Renal pelvis (tissue), 4 donors: Measurements from ENCODE around the gene PCGF2. TPM values are rescaled to one million over a fixed set of nuclear protein-coding genes. Genes with fewer than 3 reads are reported as not detected.

Experiments used
- DNase-seq: peaks from one replicate; pipeline ENCODE4 v3.0.0-alpha.2; 2013
- polyA plus RNA-seq, 3 donors: library from polyadenylated mRNA; unstranded; fragments of 120-200 nt; gene quantifications; one replicate each; pipeline ENCODE4 v1.2.1, GENCODE V29; 2013; ENCODE audit not compliant: insufficient read length in 3 of 3

PCGF2 gene
- polyA plus RNA-seq, 3 donors = 77.2 to 86.4 (median 86.2) TPM

- DNase-seq = peak; percentile 93
Measured at GRCh38 chr17:38703742-38704605, 44.2 kb downstream of the PCGF2 start.

DNA sequence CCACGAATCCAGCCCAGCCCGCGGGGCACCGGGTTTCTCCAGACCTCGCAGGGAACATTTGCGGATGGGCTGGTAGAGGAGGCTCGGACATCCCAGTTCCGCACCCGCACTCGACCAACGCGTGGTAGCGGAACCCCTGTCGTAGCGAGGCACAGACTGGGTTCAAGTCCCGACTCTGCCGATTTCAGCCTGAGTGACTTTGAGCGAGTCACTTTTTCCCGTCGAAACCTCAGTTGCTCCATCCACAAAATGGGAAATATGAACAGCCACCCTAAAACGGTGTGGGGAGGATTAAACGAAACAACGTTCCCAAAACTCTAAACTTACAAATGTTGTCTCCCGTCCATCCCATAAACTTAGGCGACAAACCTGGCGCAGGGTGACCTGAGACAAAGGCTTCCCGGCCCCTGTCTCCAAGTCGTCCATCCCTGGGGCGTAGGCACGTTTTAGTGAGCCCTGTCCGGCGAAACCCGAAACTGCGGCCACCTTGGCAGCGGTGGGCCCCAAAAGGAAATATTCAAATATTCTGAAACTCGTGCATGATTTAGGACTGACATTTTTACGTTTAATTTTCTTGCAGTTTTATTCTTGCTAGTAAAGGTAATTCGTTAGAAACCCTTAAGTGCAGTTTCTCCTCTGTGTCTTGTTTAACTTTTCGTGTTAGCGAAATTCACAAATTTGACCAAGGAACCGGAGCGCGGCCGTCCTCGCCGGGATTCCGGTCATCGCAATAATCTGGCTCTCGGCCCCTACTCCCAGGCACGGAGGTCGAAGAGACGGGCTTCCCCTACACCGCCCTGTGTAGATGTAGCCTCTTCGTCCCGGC is 45.0 kb downstream of the PCGF2 start:
- no peak for DNase-seq

DNA sequence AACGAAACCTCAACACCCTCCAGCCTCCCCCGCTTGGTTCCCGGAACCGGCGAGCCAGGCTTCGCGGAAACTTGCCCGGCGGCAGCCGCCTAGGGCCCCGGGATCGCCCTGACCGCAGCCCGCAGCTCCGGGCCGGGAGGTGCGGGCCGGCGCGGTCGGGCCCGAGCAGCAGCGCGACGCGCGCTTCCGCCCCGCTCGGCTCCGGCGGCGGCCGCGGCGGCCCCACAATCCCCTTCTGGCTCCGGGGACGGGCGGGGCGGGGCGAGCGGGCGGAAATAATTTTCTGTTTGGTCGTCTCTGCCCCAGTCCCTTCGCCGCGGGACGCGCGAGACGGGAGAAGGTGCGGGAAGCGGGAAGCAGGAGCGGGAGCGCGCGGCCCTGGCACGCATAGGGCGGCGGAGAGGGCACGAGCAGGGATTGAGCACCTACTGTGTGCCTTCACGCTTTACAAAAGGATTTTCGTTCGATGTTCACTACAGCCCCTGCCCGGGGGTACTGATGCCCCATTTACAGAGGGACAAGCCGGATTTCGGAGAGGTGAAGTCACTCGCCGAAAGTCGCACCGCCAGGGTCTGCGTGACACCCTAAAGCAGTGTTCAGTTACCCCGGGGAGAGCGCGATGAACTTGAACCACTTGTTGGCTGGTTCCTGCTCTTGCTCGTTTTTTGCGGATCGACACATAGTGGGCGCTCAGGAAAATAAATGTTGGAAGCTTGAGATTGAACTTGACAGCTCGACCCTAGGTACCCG is 45.8 kb downstream of the PCGF2 start:
- DNase-seq = peak; percentile 88

DNA sequence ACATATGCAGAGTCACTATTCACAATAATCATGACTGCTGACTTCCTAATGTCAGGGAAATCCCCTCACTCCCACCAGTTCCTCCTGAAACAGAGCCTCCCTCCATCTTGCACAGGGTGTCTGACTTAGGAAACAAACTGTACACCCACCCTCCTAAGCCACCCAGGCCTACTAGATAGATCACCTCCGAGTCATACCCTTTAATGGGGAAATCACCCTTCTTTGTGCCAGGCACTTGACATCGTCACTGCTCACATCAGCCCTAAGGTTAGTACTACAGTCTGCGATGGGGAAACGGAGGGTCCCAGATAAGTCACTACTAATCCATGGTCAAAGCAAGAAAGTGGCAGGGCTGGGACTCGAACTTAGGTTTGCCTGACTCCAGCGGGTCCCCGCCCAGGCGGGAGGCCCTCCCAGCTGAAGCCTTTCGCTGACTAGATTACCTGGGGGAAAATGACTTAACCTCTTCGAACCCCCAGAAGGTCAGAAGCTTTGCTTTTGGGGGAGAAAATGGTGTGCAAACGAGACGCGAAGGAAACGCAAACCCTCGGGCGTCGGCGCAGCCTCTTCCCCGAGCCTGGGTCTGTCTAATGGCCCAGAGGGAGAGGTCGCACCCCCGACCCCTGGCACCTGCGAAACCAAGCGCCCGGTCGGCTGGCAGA is 46.5 kb downstream of the PCGF2 start:
- DNase-seq = no peak

GRCh38 chr17:38698760-38699159 is 49.4 kb downstream of the PCGF2 start:
- no peak for DNase-seq

DNA sequence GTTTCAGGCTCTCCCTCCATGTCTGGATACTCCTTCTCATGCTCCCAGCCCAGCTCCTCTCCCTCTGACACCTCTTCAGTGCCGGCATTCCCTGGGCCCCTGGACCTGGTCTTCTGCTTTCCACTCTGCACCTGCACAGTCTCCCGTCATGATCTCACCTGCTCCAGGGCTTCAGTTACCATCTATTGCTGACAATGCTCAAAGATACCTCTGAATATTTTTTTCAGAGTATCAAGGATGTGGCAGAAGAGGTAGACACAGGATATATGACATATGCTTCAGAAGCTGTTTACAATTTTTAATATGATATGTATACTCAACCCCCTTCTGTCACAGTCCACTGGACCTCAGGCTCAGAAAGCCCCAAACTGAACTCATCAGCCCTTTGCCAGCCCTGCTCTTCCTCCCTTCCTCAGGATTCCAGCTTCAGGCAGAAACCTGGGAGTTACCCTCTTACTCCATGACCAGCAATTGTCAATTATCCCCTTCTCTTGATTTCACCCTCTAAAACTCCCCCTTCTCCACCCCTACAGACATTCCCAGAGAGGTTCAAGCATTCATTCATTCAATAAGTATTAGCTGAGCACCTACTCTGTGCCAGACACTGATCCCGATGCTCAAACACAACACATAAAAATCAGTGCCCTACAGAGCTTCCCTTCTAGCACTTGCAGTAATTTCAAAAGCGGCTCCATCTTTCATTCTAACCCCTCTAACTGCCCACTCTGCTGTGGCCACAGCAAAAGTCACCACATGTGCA is 50.9 kb downstream of the PCGF2 start:
- DNase-seq = no peak

- DNase-seq = no peak
Measured at GRCh38 chr17:38693700-38694329, 54.3 kb downstream of the PCGF2 start.

DNA sequence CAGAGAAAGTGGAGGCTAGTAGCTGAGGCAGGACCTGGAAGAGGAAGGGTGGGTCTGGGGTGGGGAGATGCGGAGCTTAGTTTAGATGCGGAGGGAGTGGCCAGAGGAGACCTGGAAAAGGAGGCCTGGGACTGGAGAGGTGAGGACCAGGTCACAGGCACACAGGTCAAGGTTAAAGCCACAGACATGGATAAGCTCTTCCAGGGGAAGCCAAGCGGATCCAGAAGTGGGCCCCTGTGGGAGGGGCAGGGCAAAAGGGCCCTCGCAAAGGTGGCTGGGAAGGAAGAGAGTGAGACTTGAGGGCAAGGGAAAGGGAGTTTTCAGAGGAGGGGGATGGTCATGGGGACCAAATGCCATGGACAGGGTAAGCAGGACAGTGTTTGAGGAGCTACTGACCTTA is 57.0 kb downstream of the PCGF2 start:
- no peak for DNase-seq

DNA sequence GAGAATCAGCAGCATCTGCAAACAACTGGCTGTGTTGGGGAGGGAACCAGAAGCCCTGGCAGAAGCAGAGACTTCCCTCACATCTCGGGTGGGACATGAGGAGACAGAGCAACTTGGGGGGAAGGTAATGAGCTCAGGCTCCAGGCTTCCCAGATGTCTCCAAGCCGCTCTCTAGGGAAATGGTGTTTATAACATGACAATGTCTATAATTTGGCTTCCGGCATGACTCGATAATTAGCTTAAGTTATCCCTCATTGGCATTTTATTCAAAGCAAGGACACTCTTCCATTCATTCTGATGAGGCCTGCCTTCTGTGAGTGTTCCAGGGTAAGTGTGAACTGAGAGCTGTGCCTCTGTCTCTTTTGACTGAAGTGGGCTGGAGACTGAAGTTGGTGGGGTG is 57.8 kb downstream of the PCGF2 start:
- DNase-seq = no peak

DNA sequence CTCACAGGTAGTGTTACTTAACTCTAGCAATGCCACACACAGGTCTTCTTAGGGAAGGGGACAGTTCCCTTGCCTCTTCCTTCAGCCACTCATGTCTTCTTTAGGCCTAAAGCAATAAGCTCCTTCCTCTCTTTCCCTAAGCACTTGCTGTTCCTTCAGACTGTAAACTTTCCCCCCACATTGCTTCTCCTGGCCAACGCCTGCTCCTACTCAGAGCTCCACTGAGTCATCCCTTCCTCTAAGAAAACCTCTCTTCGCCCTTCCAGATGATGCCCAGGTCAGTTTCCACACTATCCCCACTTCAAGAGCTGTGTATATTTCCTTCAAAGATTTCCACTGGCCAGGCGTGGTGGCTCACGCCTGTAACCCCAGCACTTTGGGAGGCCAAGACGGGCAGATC is 60.9 kb downstream of the PCGF2 start:
- no peak for DNase-seq

DNA sequence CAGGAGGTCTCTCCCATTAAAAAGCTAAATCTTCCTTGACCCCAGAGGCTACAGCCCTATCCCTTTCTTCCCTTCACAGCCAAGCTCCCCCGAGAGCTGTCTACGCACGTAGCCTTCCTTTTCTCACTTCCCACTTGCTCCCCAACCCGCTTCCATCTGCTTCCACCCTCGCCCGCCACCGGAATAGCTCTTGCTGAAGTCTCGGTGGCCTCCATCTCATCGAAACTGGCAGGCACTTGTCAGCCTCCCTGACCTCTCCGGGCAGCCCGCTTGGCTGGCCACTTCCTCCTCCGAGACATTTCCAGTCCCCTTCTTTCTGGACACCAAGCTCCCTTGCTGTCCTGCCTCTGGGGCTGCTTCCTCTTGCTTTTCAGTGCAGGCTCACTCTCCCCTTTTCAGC is 62.6 kb downstream of the PCGF2 start:
- DNase-seq = no peak

Other genes starting within 250 kb of the PCGF2 start
- gene SRCIN1, start 142.4 kb downstream of the PCGF2 start, polyA plus RNA-seq = 1 to 10 TPM; 4.2 to 6.7 (median 6.2) TPM
- 1 to 10 TPM; 1.6 to 1.7 (median 1.7) TPM for gene EPOP, start 73.4 kb downstream of the PCGF2 start, polyA plus RNA-seq
- gene MLLT6, start 43.1 kb downstream of the PCGF2 start, polyA plus RNA-seq = 100 to 1,000 TPM in 2 of 3 donors, 10 to 100 TPM in 1; 74.2 to 131 (median 127) TPM
- gene CISD3, start 18.0 kb downstream of the PCGF2 start, polyA plus RNA-seq = 10 to 100 TPM; 12.1 to 15.9 (median 13.7) TPM
- 100 to 1,000 TPM; 116 to 125 (median 123) TPM for gene PSMB3, start 4.4 kb upstream of the PCGF2 start, polyA plus RNA-seq
- gene PIP4K2B, start 51.2 kb upstream of the PCGF2 start, polyA plus RNA-seq = 10 to 100 TPM; 78.6 to 80.9 (median 78.6) TPM
- 10 to 100 TPM; 24.6 to 33.0 (median 28.6) TPM for gene CWC25, start 77.0 kb upstream of the PCGF2 start, polyA plus RNA-seq
- 1,000 to 10,000 TPM; 2,304 to 2,705 (median 2,321) TPM for gene RPL23, start 105.4 kb upstream of the PCGF2 start, polyA plus RNA-seq
- 100 to 1,000 TPM; 155 to 161 (median 157) TPM for gene LASP1, start 121.7 kb upstream of the PCGF2 start, polyA plus RNA-seq
- gene FBXO47, start 219.1 kb upstream of the PCGF2 start, polyA plus RNA-seq = under 1 TPM in 1 of 3 donors, not detected in 2; 0.10 TPM